Ishikawa (cell line): ENCODE measurements around the gene CDRT4.
A peak's percentile ranks its signal among the peaks of the same experiment; 100 is the strongest.

Source experiments
- CEBPB ChIP-seq: IDR thresholded peaks from 2 replicates; pipeline ENCODE4 v1.6.1; 2012
- CREB1 ChIP-seq: IDR thresholded peaks from 2 replicates; pipeline ENCODE4 v1.6.1; 2012; ENCODE audit warnings: low read depth
- EGR1 ChIP-seq: IDR thresholded peaks from 2 replicates; pipeline ENCODE4 v1.6.1; 2012
- EP300 ChIP-seq: IDR thresholded peaks from 2 replicates; pipeline ENCODE4 v1.6.1; 2012; ENCODE audit warnings: borderline replicate concordance
- FOXM1 ChIP-seq: IDR thresholded peaks from 2 replicates; pipeline ENCODE4 v1.6.1; 2012; ENCODE audit warnings: low read depth, borderline replicate concordance
- MAX ChIP-seq: IDR thresholded peaks from 2 replicates; pipeline ENCODE4 v1.6.1; 2012
- NFIC ChIP-seq: IDR thresholded peaks from 2 replicates; pipeline ENCODE4 v1.6.1; 2012
- RAD21 ChIP-seq: IDR thresholded peaks from 2 replicates; pipeline ENCODE4 v1.6.1; 2012; ENCODE audit warnings: low read depth
- REST ChIP-seq: IDR thresholded peaks from 2 replicates; pipeline ENCODE4 v1.6.1; 2012; ENCODE audit warnings: low read depth, mild to moderate bottlenecking
- TAF1 ChIP-seq: IDR thresholded peaks from 2 replicates; pipeline ENCODE4 v1.6.1; 2012; ENCODE audit warnings: low read depth, mild to moderate bottlenecking
- TCF12 ChIP-seq: IDR thresholded peaks from 2 replicates; pipeline ENCODE4 v1.6.1; 2012; ENCODE audit warnings: low read depth
- TEAD4 ChIP-seq: IDR thresholded peaks from 2 replicates; pipeline ENCODE4 v1.6.1; 2012
- USF1 ChIP-seq: IDR thresholded peaks from 2 replicates; pipeline ENCODE4 v1.6.1; 2012
- YY1 ChIP-seq: IDR thresholded peaks from 2 replicates; pipeline ENCODE4 v1.6.1; 2012; ENCODE audit warnings: low read depth
- ZBTB7A ChIP-seq: IDR thresholded peaks from 2 replicates; pipeline ENCODE4 v1.6.1; 2012; ENCODE audit warnings: low read depth

The CDRT4 gene

GRCh38 chr17:15411384-15412198 is 55.8 kb downstream of the CDRT4 start:
- TF ChIP-seq ZBTB7A (no peak), YY1 (no peak), NFIC (no peak), TCF12 (no peak), MAX (no peak), REST (no peak), CEBPB (no peak), CREB1 (no peak), FOXM1 (no peak), USF1 (no peak), TEAD4 (no peak)

GRCh38 chr17:15409721-15410250 is 57.6 kb downstream of the CDRT4 start:
- TF ChIP-seq NFIC (no peak), REST (no peak), CEBPB (no peak), EGR1 (no peak), YY1 (no peak), TCF12 (no peak), MAX (no peak), EP300 (no peak), ZBTB7A (no peak), FOXM1 (no peak), CREB1 (no peak), TAF1 (no peak), RAD21 (no peak), USF1 (no peak), TEAD4 (no peak)

- TF ChIP-seq RAD21 (peak; percentile 53; the same call in 1 of the 2 replicates), TEAD4 (no peak)
Observed at GRCh38 chr17:15408803-15409202, 58.6 kb downstream of the CDRT4 start.

GRCh38 chr17:15406081-15406480 is 61.3 kb downstream of the CDRT4 start:
- TF ChIP-seq NFIC (no peak), CREB1 (no peak), MAX (no peak), EP300 (no peak), CEBPB (no peak), USF1 (no peak), REST (no peak), EGR1 (no peak), ZBTB7A (no peak), TAF1 (no peak), YY1 (no peak), TCF12 (no peak), RAD21 (no peak), FOXM1 (no peak)
